Measurements from ENCODE around the gene ZBTB40.

Gene ZBTB40

GRCh38 chr1:22465671-22466070, 14.0 kb downstream of the ZBTB40 start:
- DNase-seq (ENCODE audit: low read depth): no peak

- DNase-seq (ENCODE audit: low read depth): no peak
Measured at GRCh38 chr1:22470227-22470626, 18.6 kb downstream of the ZBTB40 start.

GRCh38 chr1:22471078-22471477, 19.4 kb downstream of the ZBTB40 start:
- no peak for DNase-seq (ENCODE audit: low read depth)

DNA sequence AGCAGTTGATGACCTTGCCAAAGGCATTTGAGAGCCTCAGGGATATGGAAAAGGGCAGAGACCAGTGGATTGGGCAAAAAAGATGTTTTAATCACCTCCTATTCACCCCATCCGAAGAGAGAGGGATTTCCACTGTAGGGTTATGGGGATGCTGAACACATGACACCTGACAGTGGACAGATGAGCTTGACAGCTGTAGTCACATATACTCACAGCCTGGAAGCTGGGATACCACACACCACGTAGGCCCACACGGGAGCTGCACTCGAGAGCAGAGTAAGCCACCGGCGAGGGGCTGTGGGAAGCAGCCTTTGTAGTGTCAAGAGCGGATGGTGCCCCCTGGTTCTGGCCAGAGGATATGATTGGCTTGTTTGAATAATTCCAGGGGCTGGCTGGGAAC, 20.0 kb downstream of the ZBTB40 start:
- DNase-seq (ENCODE audit: low read depth): no peak

DNA sequence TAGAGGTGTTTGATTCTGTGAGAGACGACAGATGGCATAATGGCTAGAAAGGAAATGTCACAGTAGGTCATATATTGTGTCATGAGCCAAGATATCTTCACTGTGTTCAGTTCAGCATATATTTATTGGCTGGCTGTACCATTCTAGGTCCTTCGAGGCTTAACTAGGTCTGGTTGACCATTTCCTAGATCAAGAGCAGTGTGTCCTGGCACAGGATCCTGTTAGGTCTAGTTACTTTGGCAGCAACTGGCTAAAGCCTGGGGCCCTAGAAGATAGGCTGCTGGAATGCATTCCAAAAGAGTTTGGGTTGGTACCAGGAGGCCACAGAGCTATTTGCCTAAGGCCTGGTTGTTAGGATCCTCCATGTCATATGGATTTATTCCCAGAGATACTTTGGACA, 20.9 kb downstream of the ZBTB40 start:
- DNase-seq (ENCODE audit: low read depth): no peak

- no peak for DNase-seq (ENCODE audit: low read depth)
Measured at GRCh38 chr1:22473952-22474351, 22.3 kb downstream of the ZBTB40 start.

DNA sequence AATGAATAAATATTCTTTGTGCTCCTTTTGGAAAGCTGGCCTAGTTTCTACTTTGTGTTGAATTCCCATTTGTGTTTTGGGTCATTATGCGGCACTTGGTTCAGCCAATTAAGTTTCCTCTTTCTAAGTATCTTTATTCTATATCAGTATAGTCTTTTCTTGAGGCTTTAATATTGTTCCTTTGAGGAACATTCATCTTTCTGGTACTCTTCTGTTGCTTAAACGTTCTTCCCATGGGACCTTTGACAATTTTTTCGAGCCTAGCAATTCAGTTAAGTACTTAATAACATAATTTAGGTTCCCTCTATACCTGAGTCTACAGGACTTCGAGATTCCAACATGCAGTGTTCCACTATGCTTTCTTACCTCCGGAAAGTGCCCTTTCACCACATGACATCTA, 24.9 kb downstream of the ZBTB40 start:
- DNase-seq (ENCODE audit: low read depth): no peak

GRCh38 chr1:22483121-22483520, 31.5 kb downstream of the ZBTB40 start:
- no peak for DNase-seq (ENCODE audit: low read depth)

- DNase-seq (ENCODE audit: low read depth): no peak
Measured at GRCh38 chr1:22484706-22485345, 33.2 kb downstream of the ZBTB40 start.

DNA sequence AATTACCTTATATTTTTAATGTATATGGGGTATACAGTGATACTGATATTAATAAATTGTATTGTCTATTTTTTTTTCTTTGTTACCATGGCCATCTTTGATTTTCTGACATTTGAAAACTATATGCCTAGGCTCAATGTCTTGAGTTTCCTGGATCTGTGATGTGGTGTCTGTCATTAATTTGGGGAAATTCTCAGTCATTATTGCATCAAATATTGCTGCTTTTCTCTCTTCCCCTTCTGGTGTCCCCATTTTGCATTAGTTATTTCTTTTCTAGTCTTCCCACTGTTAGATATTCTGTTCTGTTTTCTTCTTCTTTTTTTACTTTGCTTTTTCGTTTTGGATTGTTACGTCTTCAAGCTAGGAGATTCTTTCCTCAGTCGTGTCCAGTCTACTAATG, 33.8 kb downstream of the ZBTB40 start:
- DNase-seq (ENCODE audit: low read depth): no peak

GRCh38 chr1:22487781-22488180, 36.1 kb downstream of the ZBTB40 start:
- DNase-seq (ENCODE audit: low read depth): no peak

GRCh38 chr1:22488319-22488718, 36.7 kb downstream of the ZBTB40 start:
- DNase-seq (ENCODE audit: low read depth): no peak

GRCh38 chr1:22489278-22489677, 37.6 kb downstream of the ZBTB40 start:
- DNase-seq (ENCODE audit: low read depth): no peak

GRCh38 chr1:22489823-22490222, 38.2 kb downstream of the ZBTB40 start:
- no peak for DNase-seq (ENCODE audit: low read depth)

- no peak for DNase-seq (ENCODE audit: low read depth)
Measured at GRCh38 chr1:22490309-22490708, 38.7 kb downstream of the ZBTB40 start.

- no peak for DNase-seq (ENCODE audit: low read depth)
Measured at GRCh38 chr1:22491995-22492715, 40.5 kb downstream of the ZBTB40 start.

- no peak for DNase-seq (ENCODE audit: low read depth)
Measured at GRCh38 chr1:22494144-22494543, 42.5 kb downstream of the ZBTB40 start.

DNA sequence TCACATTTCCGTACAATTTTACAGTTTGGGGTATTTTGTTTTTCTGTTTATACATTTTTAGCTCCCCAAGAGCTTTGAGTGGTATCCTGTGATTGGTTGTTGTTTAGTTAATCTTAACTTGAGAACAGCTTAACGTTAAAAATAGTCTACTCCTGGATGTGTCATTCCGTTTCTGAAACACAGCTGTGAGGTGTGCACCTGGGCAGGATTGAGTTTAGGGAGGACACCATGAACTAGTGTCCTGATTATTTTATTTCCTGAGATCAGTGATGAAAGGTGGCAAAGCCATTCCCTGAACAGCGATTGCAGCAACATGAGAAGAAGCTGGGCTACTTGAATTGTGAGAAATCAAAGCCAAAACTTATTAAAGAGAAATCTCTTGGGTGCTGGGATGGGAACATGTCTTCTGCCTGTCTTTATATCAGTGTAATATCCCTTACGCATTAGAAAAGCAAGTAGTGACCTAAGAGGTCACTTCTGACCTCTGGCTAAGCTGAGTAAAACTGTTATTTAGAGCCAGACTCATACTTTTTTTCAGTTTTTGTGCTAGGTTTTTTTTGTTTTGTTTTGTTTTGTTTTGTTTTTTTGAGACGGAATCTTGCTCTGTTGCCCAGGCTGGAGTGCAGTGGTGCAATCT, 43.4 kb downstream of the ZBTB40 start:
- DNase-seq (ENCODE audit: low read depth): no peak

DNA sequence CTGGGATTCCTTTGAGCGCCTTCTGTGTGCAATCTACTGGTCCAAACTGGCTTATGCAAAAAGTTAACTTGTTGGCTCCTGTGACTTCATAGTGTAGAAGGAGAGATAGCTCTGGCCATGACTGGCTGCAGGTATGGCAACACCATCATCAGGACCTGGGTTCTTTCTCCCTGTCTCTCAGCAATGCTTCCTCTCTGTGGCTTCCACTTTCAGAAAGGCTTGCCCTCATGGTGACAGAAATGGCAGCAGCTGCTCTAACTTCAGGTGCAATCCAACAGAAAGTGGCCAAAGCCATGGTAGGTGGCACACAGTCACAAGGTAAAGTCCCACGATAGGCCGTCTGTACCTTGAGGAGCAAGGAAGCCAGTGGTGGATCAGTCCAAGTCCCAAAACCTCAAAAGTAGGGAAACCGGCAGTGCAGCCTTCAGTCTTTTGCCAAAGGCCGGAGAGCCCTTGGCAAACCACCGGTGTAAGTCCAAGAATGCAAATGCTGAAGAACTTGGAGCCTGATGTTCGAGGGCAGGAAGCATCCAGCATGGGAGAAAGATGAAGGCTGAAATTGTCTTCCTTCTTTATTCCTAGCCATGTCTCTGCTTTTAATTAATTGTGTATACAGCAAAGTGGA, 45.0 kb downstream of the ZBTB40 start:
- DNase-seq (ENCODE audit: low read depth): no peak

GRCh38 chr1:22498463-22498862, 46.8 kb downstream of the ZBTB40 start:
- no peak for DNase-seq (ENCODE audit: low read depth)

- no peak for DNase-seq (ENCODE audit: low read depth)
Measured at GRCh38 chr1:22500058-22500457, 48.4 kb downstream of the ZBTB40 start.

DNA sequence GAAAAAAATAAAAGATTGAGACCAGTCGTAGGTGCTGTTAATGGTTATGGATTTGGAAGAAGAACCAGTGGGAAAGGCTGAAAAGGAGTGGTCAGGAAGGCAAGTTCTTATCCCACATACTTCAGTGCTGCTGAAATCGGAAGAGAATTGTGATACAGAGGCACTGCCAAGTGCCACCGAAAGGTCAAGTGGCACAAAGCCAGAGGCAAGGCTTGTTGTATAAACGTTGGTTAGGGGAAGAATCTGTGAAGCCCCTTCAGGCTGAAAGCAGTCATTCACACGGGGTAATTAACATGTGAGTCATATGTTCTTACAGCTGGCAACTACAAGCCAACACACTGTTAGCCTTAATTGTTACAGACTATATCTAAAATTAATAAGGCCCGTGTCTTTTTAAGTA, 48.8 kb downstream of the ZBTB40 start:
- no peak for DNase-seq (ENCODE audit: low read depth)

- no peak for DNase-seq (ENCODE audit: low read depth)
Measured at GRCh38 chr1:22502202-22502601, 50.6 kb downstream of the ZBTB40 start.

All from non-pigmented ciliary epithelial cell (primary cell).